H1 (cell line): ENCODE measurements around the gene C2CD5. TPM values are rescaled to one million over a fixed set of nuclear protein-coding genes. Genes with fewer than 3 reads are reported as not detected.
A peak's percentile ranks its signal among the peaks of the same experiment; 100 is the strongest.

Experiments used
- CTCF ChIA-PET: fragments of 300-600 bp; sonication (Branson Sonifier 250); formaldehyde crosslinking; loops from one replicate; lab custom pipeline; 2021; ENCODE audit not compliant: partially characterized antibody; lab: Charles Lee
- POLR2A ChIA-PET: fragments of 300-600 bp; sonication (Branson Sonifier 250); formaldehyde crosslinking; loops from one replicate; lab custom pipeline; 2021; ENCODE audit warnings: inconsistent platforms; ENCODE audit not compliant: partially characterized antibody; lab: Charles Lee
- DNase-seq, 2 experiments: peaks; one replicate each; pipeline versions ENCODE4 v3.0.0 to v3.0.0-alpha.2; 2010 to 2022; ENCODE audit warnings: low spot score in 2 of 2, low read depth in 1 of 2, mixed read lengths in 1 of 2
- FAIRE-seq: peaks from 2 replicates; lab custom pipeline; 2011; peaks lifted over from hg19 to GRCh38; lab: Jason Lieb, UNC
- H2AFZ ChIP-seq: 2 replicates; pipeline ENCODE4 v1.8.1; 2012; ENCODE audit warnings: low read length, inconsistent platforms
- H2AK5ac ChIP-seq: 2 replicates; pipeline ENCODE4 v1.6.1; 2013; ENCODE audit warnings: low read depth, low read length
- H2BK120ac ChIP-seq: replicated peaks from 2 replicates; pipeline ENCODE3; 2013; ENCODE audit warnings: low read depth, low read length, inconsistent platforms
- H2BK12ac ChIP-seq: 2 replicates; pipeline ENCODE4 v1.6.1; 2013; ENCODE audit warnings: low read depth, low read length
- H2BK15ac ChIP-seq: 2 replicates; pipeline ENCODE4 v1.6.1; 2013; ENCODE audit warnings: low read length
- H2BK20ac ChIP-seq: 2 replicates; pipeline ENCODE4 v1.6.1; 2013; ENCODE audit warnings: low read length
- H2BK5ac ChIP-seq: 2 replicates; pipeline ENCODE4 v1.6.1; 2013; ENCODE audit warnings: low read depth, low read length
- H3K14ac ChIP-seq: 2 replicates; pipeline ENCODE4 v1.6.1; 2013; ENCODE audit warnings: inconsistent platforms; ENCODE audit not compliant: insufficient read length
- H3K18ac ChIP-seq: 2 replicates; pipeline ENCODE4 v1.6.1; 2013; ENCODE audit warnings: low read length; ENCODE audit errors: extremely low read depth
- H3K23ac ChIP-seq: 2 replicates; pipeline ENCODE4 v1.6.1; 2013; ENCODE audit warnings: inconsistent platforms; ENCODE audit not compliant: insufficient read length
- H3K23me2 ChIP-seq: 2 replicates; pipeline ENCODE4 v1.6.1; 2013; ENCODE audit warnings: low read depth, low read length
- H3K27ac ChIP-seq: 2 replicates; pipeline ENCODE4 v1.6.1; 2011; ENCODE audit warnings: low read depth, low read length, inconsistent platforms
- H3K27me3 ChIP-seq, 4 experiments: replicated peaks in 1 of 4; 1 replicate in 1 of 4; 2 replicates in 3 of 4; pipeline versions ENCODE4 v1.6.1 to v1.8.1; 2011 to 2013; ENCODE audit warnings: low read length in 3 of 4, mild to moderate bottlenecking in 3 of 4, inconsistent platforms in 2 of 4, mixed read lengths in 2 of 4, moderate library complexity in 1 of 4; ENCODE audit not compliant: control insufficient read depth in 3 of 4, insufficient read depth in 3 of 4; ENCODE audit errors: extremely low read depth in 1 of 4
- H3K36me3 ChIP-seq, 4 experiments: 2 replicates each; pipeline versions ENCODE4 v1.6.1 to v1.8.1; 2011 to 2013; ENCODE audit warnings: mild to moderate bottlenecking in 4 of 4, low read length in 3 of 4, moderate library complexity in 2 of 4, control low read depth in 1 of 4, inconsistent platforms in 1 of 4; ENCODE audit not compliant: insufficient read depth in 4 of 4, control insufficient read depth in 2 of 4
- H3K4ac ChIP-seq: replicated peaks from 2 replicates; pipeline ENCODE3; 2013; ENCODE audit warnings: low read length, low read depth, mixed read lengths, inconsistent platforms; ENCODE audit not compliant: insufficient read length
- H3K4me1 ChIP-seq, 4 experiments: replicated peaks in 1 of 4; 1 replicate in 1 of 4; 2 replicates in 3 of 4; pipeline versions ENCODE4 v1.6.1 to v1.8.1; 2011 to 2013; ENCODE audit warnings: low read length in 3 of 4, inconsistent platforms in 2 of 4, mixed read lengths in 1 of 4; ENCODE audit not compliant: insufficient read depth in 4 of 4, control insufficient read depth in 3 of 4
- H3K4me2 ChIP-seq, 2 experiments: 2 replicates each; pipeline versions ENCODE4 v1.6.1 to v1.8.1; 2011 to 2013; ENCODE audit warnings: low read depth in 2 of 2, low read length in 2 of 2, control low read depth in 1 of 2, inconsistent platforms in 1 of 2, mild to moderate bottlenecking in 1 of 2; ENCODE audit not compliant: insufficient read depth in 1 of 2
- H3K4me3 ChIP-seq, 4 experiments: fragments of 200-600, 300-600 bp in 1 of 4; sonication (generic), shearing (Covaris generic), sonication (Bioruptor Twin) in 1 of 4; 2 replicates each; pipeline versions ENCODE4 v1.5.1 to v1.8.1; 2011 to 2016; ENCODE audit warnings: low read length in 4 of 4, low read depth in 3 of 4, control low read depth in 2 of 4, inconsistent platforms in 2 of 4, mild to moderate bottlenecking in 2 of 4, mixed read lengths in 1 of 4, moderate library complexity in 1 of 4; ENCODE audit not compliant: insufficient read depth in 2 of 4; ENCODE audit errors: extremely low read depth in 1 of 4
- H3K56ac ChIP-seq: replicated peaks from 2 replicates; pipeline ENCODE3; 2013; ENCODE audit warnings: low read depth, mild to moderate bottlenecking, mixed read lengths, low read length, inconsistent platforms; ENCODE audit not compliant: insufficient read length
- H3K79me1 ChIP-seq: 2 replicates; pipeline ENCODE4 v1.6.1; 2013; ENCODE audit warnings: low read depth, low read length, control low read depth
- H3K79me2 ChIP-seq, 2 experiments: 2 replicates each; pipeline versions ENCODE4 v1.6.1 to v1.8.1; 2012 to 2013; ENCODE audit warnings: low read length in 2 of 2, mild to moderate bottlenecking in 2 of 2, inconsistent platforms in 1 of 2; ENCODE audit not compliant: insufficient read depth in 2 of 2, control insufficient read depth in 1 of 2
- H3K9ac ChIP-seq, 4 experiments: replicated peaks in 1 of 4; 1 replicate in 1 of 4; 2 replicates in 3 of 4; pipeline versions ENCODE4 v1.6.1 to v1.8.1; 2011 to 2013; ENCODE audit warnings: low read depth in 3 of 4, low read length in 3 of 4, control low read depth in 2 of 4, mild to moderate bottlenecking in 2 of 4, moderate library complexity in 2 of 4, inconsistent platforms in 1 of 4; ENCODE audit errors: extremely low read depth in 1 of 4
- H3K9me3 ChIP-seq, 2 experiments: 2 replicates each; pipeline versions ENCODE4 v1.6.1 to v1.8.1; 2012 to 2013; ENCODE audit warnings: mild to moderate bottlenecking in 2 of 2, moderate library complexity in 2 of 2, control low read depth in 1 of 2, inconsistent platforms in 1 of 2, low read depth in 1 of 2, low read length in 1 of 2, mixed read lengths in 1 of 2; ENCODE audit not compliant: insufficient read depth in 2 of 2
- H4K20me1 ChIP-seq, 2 experiments: replicated peaks in 1 of 2; 2 replicates each; pipeline versions ENCODE3 to v1.8.1; 2011 to 2013; ENCODE audit warnings: inconsistent platforms in 2 of 2, low read length in 2 of 2, mild to moderate bottlenecking in 1 of 2; ENCODE audit not compliant: insufficient read depth in 2 of 2, control insufficient read depth in 1 of 2
- H4K5ac ChIP-seq: 2 replicates; pipeline ENCODE4 v1.6.1; 2013; ENCODE audit warnings: low read length, low read depth, mixed read lengths, inconsistent platforms; ENCODE audit not compliant: insufficient read length
- H4K8ac ChIP-seq: 2 replicates; pipeline ENCODE4 v1.8.0; 2013; ENCODE audit warnings: mild to moderate bottlenecking, moderate library complexity, low read length, inconsistent platforms; ENCODE audit not compliant: insufficient read depth; ENCODE audit errors: extremely low read depth
- H4K91ac ChIP-seq: replicated peaks from 2 replicates; pipeline ENCODE3; 2013; ENCODE audit warnings: low read length, mixed read lengths, inconsistent platforms; ENCODE audit not compliant: insufficient read length
- KDM5A ChIP-seq: fragments of 200-600 bp; IDR thresholded peaks from 2 replicates; pipeline ENCODE4 v1.7.1; 2012; ENCODE audit warnings: mild to moderate bottlenecking, low read length, inconsistent platforms, mixed read lengths
- SP2 ChIP-seq: IDR thresholded peaks from 2 replicates; pipeline ENCODE4 v1.6.1; 2012; ENCODE audit warnings: mild to moderate bottlenecking, low read length, inconsistent platforms
- WGBS, 2 experiments: shearing (Covaris generic) in 1 of 2; methylation state at CpG; one replicate each; pipeline versions ENCODE4 v1.1.6 to v1.1.7; 2013 to 2015; ENCODE audit warnings: low lambda C conversion rate in 2 of 2, mixed read lengths in 2 of 2, inconsistent platforms in 1 of 2, low coverage in 1 of 2, missing lambda C conversion rate in 1 of 2; ENCODE audit not compliant: insufficient replicate concordance in 2 of 2, insufficient coverage in 1 of 2, insufficient read length in 1 of 2; ENCODE audit errors: extremely low coverage in 1 of 2, missing lambda C conversion rate in 1 of 2; 5-methylcytosine and 5-hydroxymethylcytosine counted together
- polyA plus RNA-seq, 7 experiments: library from polyadenylated mRNA; depleted of rRNA in 3 of 7; stranded (reverse) in 5 of 7; unstranded in 2 of 7; fragments of >200 nt in 5 of 7; fragments of 200-250 nt in 2 of 7; gene quantifications; 1 replicate in 5 of 7; 2 replicates in 1 of 7; 4 replicates in 1 of 7; pipeline versions ENCODE4 v1.2.1 to v1.2.3, GENCODE V29; 2011 to 2013; ENCODE audit warnings: missing spikeins in 2 of 7, mixed read lengths in 2 of 7
- total RNA-seq: library from RNA; stranded (reverse); fragmentation: NEBNext Ultra II Directional; extraction: Animal tissue kit (Norgen Biotek cat#: 25700); gene quantifications from 2 replicates; pipeline ENCODE4 v1.2.1, GENCODE V29; 2021

C2CD5 gene
- total and polyA plus RNA-seq, 2 of the 8 experiments (the other 6 are each of a cell fraction or from before 2014, with no cell fraction given): 21.9 to 45.9 TPM

DNA sequence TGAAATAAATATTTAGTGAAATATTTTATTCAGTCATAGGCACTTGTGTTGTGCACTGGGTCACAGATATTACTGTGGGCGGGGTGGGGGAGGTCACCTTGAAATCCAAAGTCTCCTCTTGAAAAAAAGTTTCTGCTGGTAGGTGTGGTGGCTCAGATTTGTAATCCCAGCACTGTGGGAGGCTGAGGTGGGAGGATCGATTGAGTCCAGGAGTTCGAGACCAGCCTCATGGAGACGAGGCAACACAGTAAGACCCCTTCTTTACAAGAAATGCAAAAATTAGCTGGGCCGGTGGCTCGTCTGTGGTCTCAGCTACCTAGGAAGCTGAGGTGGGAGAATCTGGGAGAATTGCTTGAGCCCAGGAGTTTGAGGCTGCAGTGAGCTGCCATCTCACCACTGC is 913 bp upstream of the C2CD5 start:
- Histone ChIP-seq H4K91ac (no peak overlapping the region), H3K56ac (no peak overlapping the region), H2BK20ac (no peak overlapping the region), H3K4me1 (peaks cover 4 to 5% (median 4%) of the 10 kb centered on the region in 4 experiments), H2BK12ac (no peak overlapping the region), H3K4me3 (peak overlapping the region in 1 of 4 experiments; percentile 81; a peak in 2 of 8 replicates), H3K27me3 (no peaks in the 10 kb centered on the region), H4K8ac (peak overlapping the region; percentile 51; the same call in 1 of the 2 replicates), H4K20me1 (no peaks in the 10 kb centered on the region), H2AFZ (no peak overlapping the region), H2BK120ac (no peak overlapping the region), H3K27ac (no peak overlapping the region), H3K14ac (no peak overlapping the region), H3K18ac (no peak overlapping the region), H2BK5ac (no peak overlapping the region), H2BK15ac (no peak overlapping the region), H2AK5ac (no peak overlapping the region), H4K5ac (no peak overlapping the region), H3K9me3 (no peaks in the 10 kb centered on the region), H3K23ac (no peak overlapping the region), H3K79me1 (no peaks in the 10 kb centered on the region), H3K4me2 (peak overlapping the region; percentile 85 to 94), H3K36me3 (no peaks in the 10 kb centered on the region; a peak in 1 of 8 replicates), H3K79me2 (peaks cover 0 to 12% of the 10 kb centered on the region in 2 experiments; a peak in 1 of 4 replicates), H3K4ac (no peak overlapping the region), H3K9ac (no peak overlapping the region), H3K23me2 (peaks cover 8% of the 10 kb centered on the region; the same call in 1 of the 2 replicates)
- ChIA-PET CTCF (interaction anchor here (0.9 to 1.9 kb wide), 5 partner anchors 14 to 138 kb away, joined by 3 to 7 read pairs (median 3); partner anchors contain the start of gene ETNK1), POLR2A (interaction anchor here (0.8 to 2.3 kb wide), 6 partner anchors 10 to 888 kb away, joined by 3 to 13 read pairs (median 3); partner anchors contain the start of genes ETNK1 and LDHB)
- no peak for TF ChIP-seq KDM5A
- no peak for TF ChIP-seq SP2
- DNase-seq (no peak), FAIRE-seq (no peak)
- WGBS, 2 experiments: 95% methylated on average over 6 of the region's 6 CpGs; no CpG with 5 or more reads in 1 of the 2 experiments
